Central memory CD8-positive, alpha-beta T cell (primary cell): ENCODE results near the gene MYCBPAP.

ENCODE experiments used
- ATAC-seq: fragments of 150-1000 bp; cut with Tn5 transposase; replicated peaks from 2 replicates; pipeline ENCODE4 v1.10.0; 2022; ENCODE audit warnings: mild to moderate bottlenecking, moderate FRiP score, moderate number of reproducible peaks; ENCODE audit not compliant: poor library complexity, severe bottlenecking; ENCODE audit errors: extremely low read depth
- DNase-seq, 2 donors: peaks; one replicate each; pipeline ENCODE4 v3.0.0; 2021; ENCODE audit warnings: low spot score in 2 of 2
- H3K27ac Mint-ChIP-seq: one replicate; pipeline ENCODE4 v1.8.0; 2022; ENCODE audit warnings: low read depth, mild to moderate bottlenecking, moderate library complexity, mixed read lengths
- H3K27me3 Mint-ChIP-seq: one replicate; pipeline ENCODE4 v1.8.0; 2022; ENCODE audit warnings: mixed read lengths
- H3K36me3 Mint-ChIP-seq: one replicate; pipeline ENCODE4 v1.8.0; 2022; ENCODE audit warnings: mild to moderate bottlenecking, moderate library complexity, mixed read lengths; ENCODE audit not compliant: insufficient read depth
- H3K4me1 Mint-ChIP-seq: one replicate; pipeline ENCODE4 v1.8.0; 2022; ENCODE audit warnings: mixed read lengths
- H3K4me3 Mint-ChIP-seq: one replicate; pipeline ENCODE4 v1.8.0; 2022; ENCODE audit warnings: mild to moderate bottlenecking, moderate library complexity, mixed read lengths
- H3K9me3 Mint-ChIP-seq: one replicate; pipeline ENCODE4 v1.8.0; 2022; ENCODE audit warnings: mixed read lengths

MYCBPAP gene

GRCh38 chr17:50519141-50519834 lies 11.0 kb downstream of the MYCBPAP start:
- DNase-seq: no peak
- Mint-ChIP-seq H3K4me3 (no peak overlapping the region), H3K27me3 (no peaks in the 10 kb centered on the region), H3K4me1 (no peaks in the 10 kb centered on the region), H3K27ac (no peak overlapping the region), H3K9me3 (no peaks in the 10 kb centered on the region), H3K36me3 (no peaks in the 10 kb centered on the region)
- no peak for ATAC-seq

- Mint-ChIP-seq H3K4me3 (no peak overlapping the region), H3K36me3 (no peaks in the 10 kb centered on the region), H3K27ac (no peak overlapping the region), H3K4me1 (no peaks in the 10 kb centered on the region), H3K9me3 (no peaks in the 10 kb centered on the region), H3K27me3 (no peaks in the 10 kb centered on the region)
- DNase-seq (no peak), ATAC-seq (no peak)
Measured at GRCh38 chr17:50520483-50520882, 12.2 kb downstream of the MYCBPAP start.

- no peaks in the 10 kb centered on the region for H3K27me3 Mint-ChIP-seq
- H3K4me3 Mint-ChIP-seq: no peak overlapping the region
- no peaks in the 10 kb centered on the region for H3K36me3 Mint-ChIP-seq
- DNase-seq (no peak), ATAC-seq (no peak)
- H3K4me1 Mint-ChIP-seq: no peaks in the 10 kb centered on the region
- no peak overlapping the region for H3K27ac Mint-ChIP-seq
- H3K9me3 Mint-ChIP-seq: no peaks in the 10 kb centered on the region
Measured at GRCh38 chr17:50521514-50521913, 13.3 kb downstream of the MYCBPAP start.

- no peaks in the 10 kb centered on the region for H3K9me3 Mint-ChIP-seq
Measured at GRCh38 chr17:50522766-50523165, 14.5 kb downstream of the MYCBPAP start.

GRCh38 chr17:50523208-50523607 lies 15.0 kb downstream of the MYCBPAP start:
- H3K4me3 Mint-ChIP-seq: no peak overlapping the region
- no peaks in the 10 kb centered on the region for H3K36me3 Mint-ChIP-seq
- peaks cover 2% of the 10 kb centered on the region for H3K27me3 Mint-ChIP-seq
- H3K9me3 Mint-ChIP-seq: no peaks in the 10 kb centered on the region
- DNase-seq (no peak), ATAC-seq (no peak)
- no peaks in the 10 kb centered on the region for H3K4me1 Mint-ChIP-seq
- no peak overlapping the region for H3K27ac Mint-ChIP-seq

More at GRCh38 chr17:50522766-50523165, 14.5 kb downstream of the MYCBPAP start:
- Mint-ChIP-seq H3K27ac (no peak overlapping the region), H3K4me3 (no peak overlapping the region), H3K36me3 (no peaks in the 10 kb centered on the region), H3K4me1 (no peaks in the 10 kb centered on the region), H3K27me3 (no peaks in the 10 kb centered on the region)
- DNase-seq (no peak), ATAC-seq (no peak)

- Mint-ChIP-seq H3K4me3 (no peak overlapping the region), H3K4me1 (no peaks in the 10 kb centered on the region), H3K9me3 (no peaks in the 10 kb centered on the region), H3K36me3 (no peaks in the 10 kb centered on the region), H3K27ac (no peak overlapping the region), H3K27me3 (peaks cover 18% of the 10 kb centered on the region)
- no peak for DNase-seq
- ATAC-seq: no peak
Measured at GRCh38 chr17:50524838-50525237, 16.6 kb downstream of the MYCBPAP start.

- no peak for ATAC-seq
- H3K4me1 Mint-ChIP-seq: no peaks in the 10 kb centered on the region
- no peaks in the 10 kb centered on the region for H3K9me3 Mint-ChIP-seq
- peaks cover 1% of the 10 kb centered on the region for H3K36me3 Mint-ChIP-seq
- H3K4me3 Mint-ChIP-seq: no peak overlapping the region
- H3K27ac Mint-ChIP-seq: no peak overlapping the region
- H3K27me3 Mint-ChIP-seq: peaks cover 42% of the 10 kb centered on the region
- no peak for DNase-seq
Measured at GRCh38 chr17:50527155-50527762, 19.0 kb downstream of the MYCBPAP start.

GRCh38 chr17:50527949-50528474 lies 19.8 kb downstream of the MYCBPAP start:
- Mint-ChIP-seq H3K27ac (no peak overlapping the region), H3K9me3 (no peaks in the 10 kb centered on the region), H3K36me3 (peaks cover 1% of the 10 kb centered on the region), H3K4me3 (no peak overlapping the region), H3K4me1 (no peaks in the 10 kb centered on the region), H3K27me3 (peaks cover 50% of the 10 kb centered on the region)
- DNase-seq (no peak), ATAC-seq (no peak)

GRCh38 chr17:50529849-50530248 lies 21.6 kb downstream of the MYCBPAP start:
- H3K4me3 Mint-ChIP-seq: no peak overlapping the region
- peaks cover 68% of the 10 kb centered on the region for H3K27me3 Mint-ChIP-seq
- no peak overlapping the region for H3K27ac Mint-ChIP-seq
- DNase-seq: no peak
- H3K9me3 Mint-ChIP-seq: no peaks in the 10 kb centered on the region
- H3K4me1 Mint-ChIP-seq: peaks cover 12% of the 10 kb centered on the region
- peaks cover 1% of the 10 kb centered on the region for H3K36me3 Mint-ChIP-seq
- ATAC-seq: no peak

GRCh38 chr17:50531428-50532025 lies 23.3 kb downstream of the MYCBPAP start:
- Mint-ChIP-seq H3K36me3 (peaks cover 1% of the 10 kb centered on the region), H3K27ac (no peak overlapping the region), H3K27me3 (peaks cover 85% of the 10 kb centered on the region), H3K9me3 (no peaks in the 10 kb centered on the region), H3K4me1 (peaks cover 12% of the 10 kb centered on the region), H3K4me3 (no peak overlapping the region)
- no peak for ATAC-seq
- DNase-seq: no peak

GRCh38 chr17:50532452-50533024 lies 24.3 kb downstream of the MYCBPAP start, which contains the start of gene EPN3:
EPN3 (plus strand) TSS chr17:50532735; CDS start chr17:50536557, 3,822 bp downstream.
- peaks cover 1% of the 10 kb centered on the region for H3K36me3 Mint-ChIP-seq
- H3K27ac Mint-ChIP-seq: no peak within 1 kb of the TSS
- ATAC-seq: no peak
- peak within 1 kb of the TSS; percentile 41 for H3K4me3 Mint-ChIP-seq
- H3K27me3 Mint-ChIP-seq: peaks cover 86% of the 10 kb centered on the region
- DNase-seq: no peak
- H3K4me1 Mint-ChIP-seq: peaks cover 12% of the 10 kb centered on the region
- H3K9me3 Mint-ChIP-seq: no peaks in the 10 kb centered on the region

GRCh38 chr17:50533185-50533584 lies 24.9 kb downstream of the MYCBPAP start:
- H3K4me1 Mint-ChIP-seq: peaks cover 12% of the 10 kb centered on the region
- H3K27me3 Mint-ChIP-seq: peaks cover 84% of the 10 kb centered on the region
- H3K4me3 Mint-ChIP-seq: no peak overlapping the region
- H3K27ac Mint-ChIP-seq: no peak overlapping the region
- no peaks in the 10 kb centered on the region for H3K9me3 Mint-ChIP-seq
- no peak for DNase-seq
- H3K36me3 Mint-ChIP-seq: peaks cover 1% of the 10 kb centered on the region
- ATAC-seq: no peak
